22Rv1 (cell line): Measurements from ENCODE around the gene HOXD12.

ENCODE experiments used
- H3K27ac ChIP-seq: fragments of 450-650 bp; 2 replicates; pipeline ENCODE4 v1.5.1; 2017
- ZFX ChIP-seq: fragments of 450-650 bp; IDR thresholded peaks from 2 replicates; pipeline ENCODE4 v1.6.1; 2017; ENCODE audit warnings: antibody characterized with exemption, borderline replicate concordance
- TF ChIP-seq, protein P1 (sequence below): fragments of 450-650 bp; IDR thresholded peaks from 2 replicates; pipeline ENCODE4 v1.5.1; 2017; ENCODE audit warnings: mild to moderate bottlenecking

HOXD12 gene

DNA sequence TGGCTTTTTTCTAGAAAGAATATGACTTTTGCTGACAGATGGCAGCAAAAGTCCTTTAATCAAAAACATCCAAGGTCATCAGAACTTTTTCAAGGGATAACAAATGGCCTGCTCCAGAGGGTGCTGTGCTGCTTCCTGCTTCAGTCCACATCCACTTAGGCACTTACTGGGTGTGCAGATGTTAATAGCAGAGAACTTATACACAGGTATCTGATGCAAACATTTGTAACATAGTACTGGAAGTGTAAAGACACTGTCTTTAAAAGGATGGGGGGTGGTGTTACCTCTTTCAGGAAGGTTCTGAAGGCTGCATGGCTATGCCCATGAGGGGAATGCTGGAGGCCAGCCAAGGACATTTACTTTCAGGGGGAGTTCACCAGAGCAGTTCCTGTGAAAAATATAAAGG lies 35.4 kb downstream of the HOXD12 start:
- no peak overlapping the region for H3K27ac ChIP-seq
- no peak for TF ChIP-seq ZFX
- TF ChIP-seq, protein P1, sequence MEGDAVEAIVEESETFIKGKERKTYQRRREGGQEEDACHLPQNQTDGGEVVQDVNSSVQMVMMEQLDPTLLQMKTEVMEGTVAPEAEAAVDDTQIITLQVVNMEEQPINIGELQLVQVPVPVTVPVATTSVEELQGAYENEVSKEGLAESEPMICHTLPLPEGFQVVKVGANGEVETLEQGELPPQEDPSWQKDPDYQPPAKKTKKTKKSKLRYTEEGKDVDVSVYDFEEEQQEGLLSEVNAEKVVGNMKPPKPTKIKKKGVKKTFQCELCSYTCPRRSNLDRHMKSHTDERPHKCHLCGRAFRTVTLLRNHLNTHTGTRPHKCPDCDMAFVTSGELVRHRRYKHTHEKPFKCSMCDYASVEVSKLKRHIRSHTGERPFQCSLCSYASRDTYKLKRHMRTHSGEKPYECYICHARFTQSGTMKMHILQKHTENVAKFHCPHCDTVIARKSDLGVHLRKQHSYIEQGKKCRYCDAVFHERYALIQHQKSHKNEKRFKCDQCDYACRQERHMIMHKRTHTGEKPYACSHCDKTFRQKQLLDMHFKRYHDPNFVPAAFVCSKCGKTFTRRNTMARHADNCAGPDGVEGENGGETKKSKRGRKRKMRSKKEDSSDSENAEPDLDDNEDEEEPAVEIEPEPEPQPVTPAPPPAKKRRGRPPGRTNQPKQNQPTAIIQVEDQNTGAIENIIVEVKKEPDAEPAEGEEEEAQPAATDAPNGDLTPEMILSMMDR, result no peak

DNA sequence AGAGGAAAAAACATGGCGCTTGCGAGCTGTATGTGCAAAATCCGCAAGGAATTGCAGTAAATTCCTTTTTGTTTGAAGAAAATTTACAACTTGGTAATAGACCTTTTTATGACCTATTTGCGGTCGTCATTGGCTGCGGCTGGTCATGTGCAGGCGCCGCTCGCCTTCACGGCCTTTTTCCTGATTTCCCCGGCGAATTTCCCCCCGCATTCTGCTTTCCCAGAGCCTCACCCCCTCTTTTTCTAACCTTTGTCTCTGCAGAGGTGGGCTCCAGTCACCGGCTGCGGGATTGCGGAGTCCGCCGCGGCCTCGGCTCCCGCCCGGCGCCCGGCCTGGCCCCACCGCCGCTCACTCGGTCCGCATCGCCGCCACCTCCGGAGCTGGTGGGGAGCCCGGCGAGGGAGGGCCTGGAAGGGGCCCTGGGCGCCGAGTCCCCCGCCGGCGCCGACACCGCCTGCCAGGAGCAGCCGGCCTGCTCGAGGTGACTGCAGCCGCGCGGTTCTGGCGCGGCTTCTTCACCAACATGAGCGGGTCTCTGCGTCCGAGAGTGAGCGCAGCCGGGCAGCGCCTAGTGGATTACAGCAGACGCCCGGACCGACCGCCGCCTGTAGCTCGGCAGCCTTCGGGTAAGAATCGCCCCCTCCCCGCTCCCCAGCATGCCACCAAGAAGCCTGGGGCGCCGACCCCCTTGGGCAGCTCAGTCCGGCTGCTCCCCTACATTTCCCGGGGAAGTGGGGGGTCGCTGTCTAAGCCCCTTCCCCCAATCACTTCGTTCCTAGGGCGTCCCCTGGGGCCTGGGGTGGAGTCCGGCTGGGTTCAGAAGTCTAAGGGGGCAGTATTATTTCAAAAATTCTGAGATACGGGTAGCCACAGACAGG lies 37.0 kb downstream of the HOXD12 start:
- TF ChIP-seq, protein P1, result no peak
- TF ChIP-seq ZFX, result no peak
- H3K27ac ChIP-seq, result no peak overlapping the region

DNA sequence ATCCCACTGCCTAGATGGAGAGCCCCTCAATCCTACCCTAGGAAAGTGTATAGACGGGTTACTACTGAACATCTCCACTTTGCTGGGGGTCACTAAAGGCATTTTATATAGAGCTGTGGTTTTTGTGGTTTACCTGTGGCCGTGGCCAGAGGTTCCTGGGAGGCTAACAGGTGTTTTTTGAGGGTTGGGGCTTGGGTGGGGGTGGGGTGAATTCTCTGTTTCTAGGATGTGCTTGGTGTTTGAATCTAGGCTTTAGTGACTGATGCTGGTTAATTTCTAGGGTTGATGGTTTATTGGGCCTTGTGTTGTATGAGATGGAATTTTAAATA lies 37.6 kb downstream of the HOXD12 start:
- no peak for TF ChIP-seq ZFX
- TF ChIP-seq, protein P1, result no peak
- H3K27ac ChIP-seq, result no peak overlapping the region

DNA sequence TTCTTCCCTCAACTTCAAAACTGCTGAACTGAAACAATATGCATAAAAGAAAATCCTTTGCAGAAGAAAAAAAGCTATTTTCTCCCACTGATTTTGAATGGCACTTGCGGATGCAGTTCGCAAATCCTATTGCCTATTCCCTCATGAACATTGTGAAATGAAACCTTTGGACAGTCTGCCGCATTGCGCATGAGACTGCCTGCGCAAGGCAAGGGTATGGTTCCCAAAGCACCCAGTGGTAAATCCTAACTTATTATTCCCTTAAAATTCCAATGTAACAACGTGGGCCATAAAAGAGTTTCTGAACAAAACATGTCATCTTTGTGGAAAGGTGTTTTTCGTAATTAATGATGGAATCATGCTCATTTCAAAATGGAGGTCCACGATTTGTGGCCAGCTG lies 38.3 kb downstream of the HOXD12 start:
- no peak overlapping the region for H3K27ac ChIP-seq
- TF ChIP-seq, protein P1, result no peak
- TF ChIP-seq ZFX, result no peak

DNA sequence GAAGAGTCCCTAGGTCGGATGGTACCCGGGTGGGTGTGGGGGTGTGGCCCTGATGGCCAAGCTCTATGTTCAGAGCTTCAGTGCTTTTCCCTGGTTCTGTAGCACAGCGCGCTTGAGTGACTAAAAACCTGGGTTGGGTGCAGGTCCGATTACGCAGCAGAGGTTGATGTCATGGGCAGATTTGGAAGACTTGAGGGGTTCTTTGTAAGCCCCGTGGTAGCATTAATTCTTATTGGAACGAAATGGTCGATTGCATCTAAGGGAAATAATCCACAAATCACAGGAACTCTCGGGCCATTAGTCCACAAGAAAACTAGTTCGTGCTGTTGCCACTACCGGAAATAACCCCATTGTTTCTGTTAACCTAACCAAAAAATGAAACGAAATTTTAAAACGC lies 38.9 kb downstream of the HOXD12 start:
- TF ChIP-seq, protein P1, result no peak
- TF ChIP-seq ZFX, result no peak
- H3K27ac ChIP-seq, result no peak overlapping the region

DNA sequence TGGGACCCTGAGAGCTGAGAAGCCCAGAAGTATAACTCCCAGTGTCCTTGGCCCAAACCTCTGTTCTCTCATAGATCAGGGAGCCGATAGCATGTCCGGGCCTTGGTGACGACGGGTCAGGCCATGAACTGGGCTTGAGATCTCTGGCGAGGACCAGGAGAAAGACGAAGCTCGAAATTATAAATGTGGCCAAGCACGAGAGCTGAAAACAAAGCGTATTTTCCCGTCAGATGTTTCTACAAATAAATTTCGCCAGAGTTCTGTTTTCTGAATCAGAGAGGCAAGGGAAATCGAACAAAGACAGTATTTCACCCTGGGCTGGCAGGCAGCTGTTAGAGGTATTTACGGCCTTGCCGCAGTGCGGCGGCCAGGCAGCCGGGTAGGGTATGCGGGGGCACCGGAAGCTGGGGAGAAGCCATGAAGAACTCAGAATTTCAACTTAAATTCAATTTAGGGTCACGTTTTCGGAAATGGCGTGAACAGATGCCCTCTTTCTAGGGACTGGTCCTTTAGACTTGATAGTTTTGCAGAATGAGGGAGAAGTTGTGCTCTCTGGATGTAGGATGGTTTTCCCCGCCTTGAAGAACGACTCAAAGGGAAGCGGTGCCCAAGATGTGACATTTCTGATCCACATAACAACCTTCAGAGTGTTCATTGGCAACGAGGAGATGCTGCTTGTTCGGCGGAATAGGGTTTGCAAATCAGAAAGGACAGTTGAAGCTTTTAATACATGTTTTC lies 39.5 kb downstream of the HOXD12 start:
- H3K27ac ChIP-seq, result no peak overlapping the region
- TF ChIP-seq, protein P1, result no peak
- no peak for TF ChIP-seq ZFX
